Stimulated activated CD4-positive, alpha-beta T cell treated with anti-CD3 and anti-CD28 coated beads, Interleukin-2, amount 100 ng/mL, for 4 hours (primary cell): ENCODE results near the gene MAP1LC3B.

ENCODE experiments used
- DNase-seq: peaks from one replicate; pipeline ENCODE4 v3.0.0-alpha.2; 2020; ENCODE audit warnings: low read depth

The MAP1LC3B gene

GRCh38 chr16:87432330-87432915 is 40.3 kb downstream of the MAP1LC3B start:
- DNase-seq: no peak

GRCh38 chr16:87434146-87434667 is 42.1 kb downstream of the MAP1LC3B start:
- no peak for DNase-seq

DNA sequence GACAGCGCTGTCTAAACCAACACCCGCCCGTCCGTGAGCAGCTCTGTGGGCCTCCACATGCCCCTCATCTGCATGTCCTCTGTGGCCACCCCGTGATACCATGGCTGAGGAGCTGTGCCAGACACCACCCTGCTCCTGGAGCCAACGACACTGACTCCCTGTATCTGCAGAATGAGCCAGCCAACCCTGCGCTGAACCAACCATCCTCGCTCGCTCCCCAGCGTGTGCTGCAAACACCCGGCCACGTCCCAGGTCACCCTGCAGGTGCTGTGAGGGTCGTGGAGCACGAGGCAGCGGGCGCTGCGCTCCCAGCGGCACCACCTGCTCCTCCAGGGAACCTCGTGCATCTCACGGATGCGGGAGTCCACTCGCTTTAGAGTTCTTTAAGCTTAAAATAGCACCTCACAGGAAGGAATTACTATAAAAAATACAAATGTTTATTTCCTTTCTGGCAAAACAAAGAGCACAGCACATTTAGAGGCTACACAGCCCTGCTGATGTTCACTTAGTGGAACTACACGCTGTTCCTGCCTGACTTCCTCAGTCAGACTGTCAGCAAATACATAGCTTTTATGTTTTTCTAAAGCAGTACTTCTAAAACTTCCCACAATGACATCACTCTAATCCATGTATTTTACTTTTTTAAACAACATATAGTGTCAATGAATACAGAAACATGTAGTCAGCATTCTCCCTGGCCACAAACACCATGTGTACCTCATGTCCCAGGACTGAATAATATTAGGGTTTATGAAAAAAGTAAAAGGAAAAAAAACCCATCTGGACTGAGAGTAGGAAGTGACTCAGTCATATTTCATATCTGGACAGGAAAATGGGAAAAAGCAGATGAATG is 43.5 kb downstream of the MAP1LC3B start:
- DNase-seq: no peak

GRCh38 chr16:87436225-87437172 is 44.4 kb downstream of the MAP1LC3B start:
- no peak for DNase-seq

DNA sequence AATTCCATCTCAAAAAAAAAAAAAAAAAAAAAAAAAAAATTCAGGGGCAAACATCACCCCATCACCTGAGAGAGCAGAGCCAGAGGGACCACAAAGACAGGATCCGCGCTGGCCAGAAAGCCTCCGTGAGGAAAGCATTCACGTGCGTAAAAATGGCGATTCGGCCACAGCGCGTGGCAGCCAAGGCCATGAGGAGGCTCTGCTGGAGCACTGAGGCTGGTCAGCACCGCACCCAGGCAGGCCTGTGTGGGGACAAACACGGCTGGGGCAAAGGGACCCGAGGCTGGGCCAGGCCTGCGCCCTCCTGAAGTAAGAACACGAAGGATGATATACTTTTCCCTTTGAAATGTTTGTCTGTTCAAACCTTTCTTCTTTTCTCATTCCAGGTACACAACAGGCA is 45.2 kb downstream of the MAP1LC3B start:
- DNase-seq: no peak

DNA sequence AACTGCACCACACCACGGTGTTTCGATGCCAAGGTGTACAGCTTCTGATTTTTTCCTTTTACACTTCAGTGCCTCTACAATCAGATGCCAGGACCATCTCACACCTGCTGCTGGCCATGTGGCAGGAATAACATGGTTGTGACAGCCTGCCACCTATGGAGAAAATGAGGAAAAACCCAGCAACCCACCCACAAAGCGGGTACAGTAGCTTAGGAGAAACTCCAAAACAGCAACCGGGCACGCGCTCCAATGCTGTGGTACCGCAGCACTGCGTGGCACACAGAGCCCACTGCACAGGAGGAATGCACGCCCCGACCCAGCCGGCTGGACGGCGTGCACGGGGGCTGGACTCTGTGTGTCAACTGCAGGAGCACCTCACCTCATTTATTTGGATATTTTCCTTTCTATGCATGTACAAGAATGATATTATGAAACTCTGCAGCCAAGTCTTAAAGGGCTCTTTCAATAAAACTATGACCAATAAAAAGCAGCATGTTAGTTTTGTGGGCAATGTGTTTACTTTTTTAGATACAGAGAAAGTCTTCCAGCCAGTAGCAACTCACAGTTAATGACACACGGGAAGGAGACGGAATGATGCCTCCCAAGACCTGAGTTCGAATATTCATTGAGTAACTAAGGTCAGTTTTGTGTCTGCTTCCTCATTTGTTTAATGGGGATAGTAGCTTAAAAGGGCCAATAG is 45.9 kb downstream of the MAP1LC3B start:
- no peak for DNase-seq

- no peak for DNase-seq
Measured at GRCh38 chr16:87438611-87438985, 46.5 kb downstream of the MAP1LC3B start.

- DNase-seq: no peak
Measured at GRCh38 chr16:87439926-87440325, 47.8 kb downstream of the MAP1LC3B start.

DNA sequence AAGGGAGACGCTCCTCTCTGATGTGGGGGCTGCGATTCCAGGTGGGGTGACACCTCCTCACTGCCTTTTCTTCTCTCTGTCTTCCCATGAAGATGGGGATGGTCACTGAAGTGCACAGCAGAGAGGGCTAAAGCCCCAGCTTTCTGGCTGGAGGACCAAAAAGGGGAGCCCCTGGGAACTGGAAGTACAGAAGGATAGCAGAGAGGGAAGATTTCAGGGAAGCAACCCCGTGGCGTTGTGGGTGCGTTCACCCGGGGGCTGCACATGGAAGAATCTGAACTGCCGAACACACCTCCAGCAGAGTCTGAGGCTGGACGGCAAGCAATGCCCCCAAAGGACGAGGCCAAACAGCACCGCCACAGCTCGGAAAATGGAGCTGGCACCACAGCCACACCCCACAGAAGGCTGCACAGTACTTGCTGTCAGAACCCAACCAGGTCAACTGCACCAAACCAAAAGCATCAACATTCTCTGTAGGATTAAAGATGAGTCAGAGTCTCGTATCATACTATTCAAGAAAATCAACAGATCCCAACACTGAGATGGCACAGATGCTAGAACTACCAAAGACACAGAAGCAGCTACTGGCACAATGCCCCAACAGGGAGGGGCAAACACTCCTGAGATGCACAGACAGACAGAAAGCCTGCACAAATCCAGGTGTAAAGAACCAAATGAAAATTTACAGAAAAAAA is 49.9 kb downstream of the MAP1LC3B start:
- DNase-seq: no peak

- no peak for DNase-seq
Measured at GRCh38 chr16:87442581-87442966, 50.4 kb downstream of the MAP1LC3B start.

DNA sequence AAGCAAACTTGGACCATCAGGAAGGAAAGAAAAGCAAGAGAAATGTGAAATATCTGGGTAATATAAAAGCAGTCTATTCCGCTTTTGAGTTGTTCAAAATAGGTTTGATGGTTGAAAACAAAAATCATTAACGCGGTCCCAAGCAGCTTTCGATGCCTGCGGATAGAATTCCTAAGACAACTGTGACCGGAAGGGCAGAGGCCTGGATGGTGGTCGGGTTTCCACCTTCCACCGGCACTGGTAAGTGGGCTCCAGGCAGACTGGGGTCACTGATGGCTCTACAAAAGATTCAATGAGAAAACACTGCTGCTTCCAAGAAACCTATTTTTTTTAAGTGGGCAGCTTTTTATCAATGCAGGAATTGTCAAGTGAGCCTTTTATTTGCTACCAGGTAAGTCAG is 50.9 kb downstream of the MAP1LC3B start:
- no peak for DNase-seq

- no peak for DNase-seq
Measured at GRCh38 chr16:87443964-87444363, 51.8 kb downstream of the MAP1LC3B start.

DNA sequence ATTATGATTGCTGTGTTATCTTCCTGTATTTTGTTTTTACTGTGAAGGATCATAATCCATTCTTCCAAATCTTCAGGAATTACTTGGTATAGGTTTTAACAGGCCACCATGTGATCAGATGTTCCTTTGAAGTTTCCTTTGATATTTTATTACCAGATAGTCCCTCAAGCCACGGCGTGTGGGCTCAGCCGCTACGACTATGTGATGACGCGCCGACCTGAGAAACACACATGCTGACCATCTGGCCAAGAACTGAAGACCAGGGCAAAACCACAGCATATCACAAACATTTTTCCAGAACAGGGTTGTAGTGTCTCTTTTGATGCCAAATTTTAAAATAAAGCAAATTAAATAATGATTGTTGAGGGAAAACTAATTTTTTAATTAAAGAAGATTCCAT is 53.4 kb downstream of the MAP1LC3B start:
- DNase-seq: no peak

DNA sequence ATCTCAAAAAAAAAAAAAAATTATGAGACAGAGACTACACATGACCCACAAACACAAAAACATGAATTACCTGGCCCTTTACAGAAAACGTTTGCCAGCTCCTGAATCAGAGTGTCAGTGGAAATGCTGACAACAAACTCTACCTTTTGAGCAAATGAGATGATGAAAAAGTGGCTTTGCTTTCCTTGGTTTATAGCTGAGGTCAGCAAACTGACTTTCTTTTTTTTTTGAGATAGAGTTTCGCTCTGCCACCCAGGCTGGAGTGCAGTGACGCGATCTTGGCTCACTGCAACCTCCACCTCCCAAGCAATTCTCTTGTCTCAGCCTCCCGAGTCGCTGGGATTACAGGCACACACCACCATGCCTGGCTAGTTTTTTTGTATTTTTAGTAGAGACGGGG is 54.3 kb downstream of the MAP1LC3B start:
- no peak for DNase-seq

DNA sequence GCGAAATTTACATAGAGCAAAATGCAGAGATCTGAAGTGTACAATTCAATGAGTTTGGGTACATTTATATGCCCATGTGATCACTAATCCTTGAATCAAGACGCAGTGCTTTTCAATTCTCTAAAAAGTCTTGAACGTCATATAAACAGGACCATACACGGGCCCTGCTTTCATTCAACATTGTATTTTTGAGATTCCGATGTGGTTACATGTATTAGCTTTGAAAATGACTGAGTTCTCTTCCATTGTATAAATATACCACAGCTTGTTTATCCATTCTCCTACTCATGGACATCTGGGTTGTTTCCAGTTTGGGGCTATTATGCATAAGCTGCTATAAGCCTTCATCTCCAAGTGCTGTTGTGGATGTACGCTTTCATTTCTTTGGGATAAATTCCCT is 55.2 kb downstream of the MAP1LC3B start:
- no peak for DNase-seq

DNA sequence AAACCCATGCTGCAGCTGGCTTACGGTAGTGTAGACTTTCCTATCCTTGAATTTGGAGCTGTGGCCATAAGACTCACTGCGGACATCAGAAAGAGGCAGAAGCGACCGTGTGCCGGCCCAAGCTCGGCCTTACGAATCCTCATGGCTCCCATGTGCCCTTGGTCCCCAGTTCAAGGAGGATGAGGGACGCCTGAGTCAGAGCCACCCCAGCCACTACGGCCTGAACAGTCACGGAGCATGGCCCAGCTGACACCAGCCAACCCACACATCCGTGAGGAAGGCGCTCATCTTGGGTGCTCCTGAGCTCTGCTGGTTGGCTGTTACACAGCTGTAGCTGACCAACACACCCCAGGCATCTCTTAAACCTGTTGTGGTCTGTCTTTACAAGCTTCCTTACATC is 56.7 kb downstream of the MAP1LC3B start:
- no peak for DNase-seq

GRCh38 chr16:87451563-87452210 is 59.6 kb downstream of the MAP1LC3B start:
- DNase-seq: no peak

GRCh38 chr16:87453326-87453725 is 61.2 kb downstream of the MAP1LC3B start:
- no peak for DNase-seq
